Measurements from ENCODE around the gene NOG.

DNA sequence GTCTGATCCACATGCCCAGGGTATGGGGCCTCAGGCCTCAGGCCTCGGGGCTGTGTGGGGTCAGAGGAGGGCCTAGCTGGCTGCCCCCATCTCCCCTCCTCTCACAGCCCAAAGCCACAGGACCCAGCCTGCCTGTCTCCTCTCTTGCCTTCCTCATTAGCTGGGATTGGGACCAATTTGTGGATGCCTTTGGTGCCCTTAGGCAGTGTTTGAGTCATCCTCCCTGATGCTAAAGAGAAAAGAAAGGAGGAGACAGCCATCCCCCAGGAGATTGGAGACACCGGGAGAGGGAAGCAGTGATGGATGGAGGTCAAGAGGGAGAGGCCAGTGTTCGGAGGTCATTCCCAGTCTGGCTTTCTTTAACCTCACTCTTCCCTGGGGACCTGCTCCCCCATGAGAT is 23.3 kb upstream of the NOG start:
- TF ChIP-seq POLR2A (IDR thresholded peaks at IDR 0.05; ENCODE audit: extremely low read depth, insufficient read length) (no peak), MYC (IDR thresholded peaks at IDR 0.05; ENCODE audit: low read depth, low read length) (no peak)
- TF ChIP-seq, protein P1, sequence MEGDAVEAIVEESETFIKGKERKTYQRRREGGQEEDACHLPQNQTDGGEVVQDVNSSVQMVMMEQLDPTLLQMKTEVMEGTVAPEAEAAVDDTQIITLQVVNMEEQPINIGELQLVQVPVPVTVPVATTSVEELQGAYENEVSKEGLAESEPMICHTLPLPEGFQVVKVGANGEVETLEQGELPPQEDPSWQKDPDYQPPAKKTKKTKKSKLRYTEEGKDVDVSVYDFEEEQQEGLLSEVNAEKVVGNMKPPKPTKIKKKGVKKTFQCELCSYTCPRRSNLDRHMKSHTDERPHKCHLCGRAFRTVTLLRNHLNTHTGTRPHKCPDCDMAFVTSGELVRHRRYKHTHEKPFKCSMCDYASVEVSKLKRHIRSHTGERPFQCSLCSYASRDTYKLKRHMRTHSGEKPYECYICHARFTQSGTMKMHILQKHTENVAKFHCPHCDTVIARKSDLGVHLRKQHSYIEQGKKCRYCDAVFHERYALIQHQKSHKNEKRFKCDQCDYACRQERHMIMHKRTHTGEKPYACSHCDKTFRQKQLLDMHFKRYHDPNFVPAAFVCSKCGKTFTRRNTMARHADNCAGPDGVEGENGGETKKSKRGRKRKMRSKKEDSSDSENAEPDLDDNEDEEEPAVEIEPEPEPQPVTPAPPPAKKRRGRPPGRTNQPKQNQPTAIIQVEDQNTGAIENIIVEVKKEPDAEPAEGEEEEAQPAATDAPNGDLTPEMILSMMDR (IDR thresholded peaks at IDR 0.05; ENCODE audit: low read depth, low read length): no peak
- TF ChIP-seq, protein P2, sequence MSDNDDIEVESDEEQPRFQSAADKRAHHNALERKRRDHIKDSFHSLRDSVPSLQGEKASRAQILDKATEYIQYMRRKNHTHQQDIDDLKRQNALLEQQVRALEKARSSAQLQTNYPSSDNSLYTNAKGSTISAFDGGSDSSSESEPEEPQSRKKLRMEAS (IDR thresholded peaks at IDR 0.05; ENCODE audit: low read depth, low read length): no peak

Measured in NB4 (cell line).